Tibial nerve (tissue), 4 donors: ENCODE data around the gene HAND2.

ENCODE experiments used
- EP300 ChIP-seq, 2 donors: sonication (generic); formaldehyde crosslinking; IDR thresholded peaks; one replicate each; pipeline ENCODE4 v1.6.1; 2017; ENCODE audit warnings: antibody characterized with exemption in 2 of 2, mild to moderate bottlenecking in 1 of 2
- POLR2A ChIP-seq, 2 donors: fragments of 450-650 bp; IDR thresholded peaks; one replicate each; pipeline ENCODE4 v1.6.1; 2017; ENCODE audit warnings: antibody characterized with exemption in 2 of 2, mild to moderate bottlenecking in 2 of 2, moderate library complexity in 2 of 2
- TF ChIP-seq, protein P1 (sequence below), 5 experiments: fragments of 200-600 bp in 3 of 5; fragments of 450-650 bp in 2 of 5; sonication (generic) in 3 of 5; IDR thresholded peaks; one replicate each; pipeline ENCODE4 v1.5.1; 2016 to 2019; ENCODE audit warnings: antibody characterized with exemption in 5 of 5, mild to moderate bottlenecking in 3 of 5, moderate library complexity in 2 of 5

- TF ChIP-seq, protein P1, sequence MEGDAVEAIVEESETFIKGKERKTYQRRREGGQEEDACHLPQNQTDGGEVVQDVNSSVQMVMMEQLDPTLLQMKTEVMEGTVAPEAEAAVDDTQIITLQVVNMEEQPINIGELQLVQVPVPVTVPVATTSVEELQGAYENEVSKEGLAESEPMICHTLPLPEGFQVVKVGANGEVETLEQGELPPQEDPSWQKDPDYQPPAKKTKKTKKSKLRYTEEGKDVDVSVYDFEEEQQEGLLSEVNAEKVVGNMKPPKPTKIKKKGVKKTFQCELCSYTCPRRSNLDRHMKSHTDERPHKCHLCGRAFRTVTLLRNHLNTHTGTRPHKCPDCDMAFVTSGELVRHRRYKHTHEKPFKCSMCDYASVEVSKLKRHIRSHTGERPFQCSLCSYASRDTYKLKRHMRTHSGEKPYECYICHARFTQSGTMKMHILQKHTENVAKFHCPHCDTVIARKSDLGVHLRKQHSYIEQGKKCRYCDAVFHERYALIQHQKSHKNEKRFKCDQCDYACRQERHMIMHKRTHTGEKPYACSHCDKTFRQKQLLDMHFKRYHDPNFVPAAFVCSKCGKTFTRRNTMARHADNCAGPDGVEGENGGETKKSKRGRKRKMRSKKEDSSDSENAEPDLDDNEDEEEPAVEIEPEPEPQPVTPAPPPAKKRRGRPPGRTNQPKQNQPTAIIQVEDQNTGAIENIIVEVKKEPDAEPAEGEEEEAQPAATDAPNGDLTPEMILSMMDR (IDR thresholded peaks at IDR 0.05) = peak in 1 of 5 experiments; percentile 8
- no peak for TF ChIP-seq POLR2A (IDR thresholded peaks at IDR 0.05)
- no peak for TF ChIP-seq EP300 (IDR thresholded peaks at IDR 0.05)
Measured at GRCh38 chr4:173536808-173537429, 6.9 kb upstream of the HAND2 start.
